ENCODE results near the gene TMEM8B.

DNA sequence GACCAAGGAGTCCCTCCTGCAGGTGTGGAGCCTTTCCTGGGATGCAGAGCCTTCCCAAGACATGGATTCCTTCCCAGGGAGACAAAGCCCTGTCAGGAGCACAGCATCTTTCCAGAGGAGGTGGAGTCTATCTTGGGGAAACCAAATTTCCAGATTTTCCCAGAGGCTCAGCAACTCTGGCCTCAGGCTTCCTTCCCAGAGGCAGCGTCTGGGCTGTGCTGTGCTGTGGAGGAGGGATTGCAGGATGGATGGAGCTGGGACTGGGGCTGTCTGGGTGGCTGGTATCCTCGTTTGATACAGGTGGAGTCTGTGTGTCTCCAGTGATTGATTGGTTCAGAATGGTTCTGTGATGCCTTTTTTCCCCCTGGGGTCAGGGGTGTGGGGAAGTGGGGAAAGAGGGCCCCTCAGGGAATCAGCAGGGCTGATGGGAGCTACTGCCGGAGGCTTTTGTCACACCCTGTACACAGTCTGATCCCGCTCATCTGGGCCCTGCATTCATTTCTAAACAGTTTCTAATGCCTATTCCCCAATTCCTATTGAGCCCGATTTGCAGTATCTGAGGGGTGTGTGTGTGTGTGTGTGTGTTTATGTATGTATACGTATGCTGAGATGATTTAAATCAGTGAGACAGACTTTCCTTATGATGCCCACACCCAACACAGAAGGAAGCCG is 25.2 kb downstream of the TMEM8B start:
- TF ChIP-seq, protein P1, sequence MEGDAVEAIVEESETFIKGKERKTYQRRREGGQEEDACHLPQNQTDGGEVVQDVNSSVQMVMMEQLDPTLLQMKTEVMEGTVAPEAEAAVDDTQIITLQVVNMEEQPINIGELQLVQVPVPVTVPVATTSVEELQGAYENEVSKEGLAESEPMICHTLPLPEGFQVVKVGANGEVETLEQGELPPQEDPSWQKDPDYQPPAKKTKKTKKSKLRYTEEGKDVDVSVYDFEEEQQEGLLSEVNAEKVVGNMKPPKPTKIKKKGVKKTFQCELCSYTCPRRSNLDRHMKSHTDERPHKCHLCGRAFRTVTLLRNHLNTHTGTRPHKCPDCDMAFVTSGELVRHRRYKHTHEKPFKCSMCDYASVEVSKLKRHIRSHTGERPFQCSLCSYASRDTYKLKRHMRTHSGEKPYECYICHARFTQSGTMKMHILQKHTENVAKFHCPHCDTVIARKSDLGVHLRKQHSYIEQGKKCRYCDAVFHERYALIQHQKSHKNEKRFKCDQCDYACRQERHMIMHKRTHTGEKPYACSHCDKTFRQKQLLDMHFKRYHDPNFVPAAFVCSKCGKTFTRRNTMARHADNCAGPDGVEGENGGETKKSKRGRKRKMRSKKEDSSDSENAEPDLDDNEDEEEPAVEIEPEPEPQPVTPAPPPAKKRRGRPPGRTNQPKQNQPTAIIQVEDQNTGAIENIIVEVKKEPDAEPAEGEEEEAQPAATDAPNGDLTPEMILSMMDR (IDR thresholded peaks at IDR 0.05; ENCODE audit: low read length) = no peak
- TF ChIP-seq EZH2 (IDR thresholded peaks at IDR 0.05; ENCODE audit: borderline replicate concordance, low read length) = no peak
